HEK293 (cell line): ENCODE measurements around the gene CSKMT.

Source experiments
- CTCF ChIA-PET: fragments of 350-600 bp; formaldehyde crosslinking; extraction: SDS; loops from one replicate; lab custom pipeline; 2021; ENCODE audit warnings: antibody characterized with exemption; lab: Yijun Ruan, JAX
- POLR2A ChIA-PET: fragments of 300-600 bp; formaldehyde crosslinking; extraction: SDS; loops from one replicate; lab custom pipeline; 2020; ENCODE audit warnings: antibody characterized with exemption, inconsistent platforms; lab: Yijun Ruan, JAX
- H3K27ac ChIP-seq: fragments of 200-500 bp; sonication (Bioruptor generic); 2 replicates; pipeline ENCODE4 v1.5.1; 2014; ENCODE audit warnings: low read depth, low read length, control low read depth, inconsistent platforms; ENCODE audit errors: extremely low read depth
- H3K36me3 ChIP-seq, 2 experiments: fragments of 200-500 bp in 1 of 2; sonication (Bioruptor generic) in 1 of 2; 1 replicate in 1 of 2; 2 replicates in 1 of 2; pipeline ENCODE4 v1.5.1; 2014 to 2017; ENCODE audit warnings: inconsistent platforms in 2 of 2, low read length in 2 of 2; ENCODE audit not compliant: control insufficient read depth in 2 of 2, insufficient read depth in 1 of 2
- H3K4me1 ChIP-seq: fragments of 200-500 bp; sonication (Bioruptor generic); 2 replicates; pipeline ENCODE4 v1.5.1; 2014; ENCODE audit warnings: mild to moderate bottlenecking, low read length, inconsistent platforms; ENCODE audit not compliant: control insufficient read depth, insufficient read depth
- H3K4me3 ChIP-seq: 2 replicates; pipeline ENCODE4 v1.5.1; 2011; ENCODE audit warnings: low read depth, mild to moderate bottlenecking, control low read depth, low read length, moderate library complexity
- H3K9me3 ChIP-seq: fragments of 200-500 bp; sonication (Bioruptor generic); 2 replicates; pipeline ENCODE4 v1.5.1; 2014; ENCODE audit warnings: low read depth, low read length, inconsistent platforms; ENCODE audit not compliant: control insufficient read depth, insufficient read depth
- GFI1B ChIP-seq: fragments of 450-650 bp; formaldehyde crosslinking; IDR thresholded peaks from 2 replicates; pipeline ENCODE4 v1.5.1; 2016; ENCODE audit warnings: missing biosample characterization, missing genetic modification characterization
- PRDM1 ChIP-seq: fragments of 450-650 bp; formaldehyde crosslinking; IDR thresholded peaks from 2 replicates; pipeline ENCODE4; 2016; ENCODE audit warnings: missing biosample characterization, missing genetic modification characterization
- ZNF112 ChIP-seq: fragments of 450-650 bp; formaldehyde crosslinking; IDR thresholded peaks from 2 replicates; pipeline ENCODE4 v1.5.0; 2017; ENCODE audit warnings: missing biosample characterization, missing genetic modification characterization
- ZNF350 ChIP-seq: fragments of 450-650 bp; formaldehyde crosslinking; IDR thresholded peaks from 2 replicates; pipeline ENCODE4 v1.5.0; 2017; ENCODE audit warnings: missing biosample characterization, mild to moderate bottlenecking, missing genetic modification characterization
- ZNF600 ChIP-seq: fragments of 450-650 bp; formaldehyde crosslinking; IDR thresholded peaks from 2 replicates; pipeline ENCODE4 v1.5.1; 2016; ENCODE audit warnings: missing biosample characterization, missing genetic modification characterization
- ZNF701 ChIP-seq: fragments of 450-650 bp; formaldehyde crosslinking; IDR thresholded peaks from 2 replicates; pipeline ENCODE4 v1.5.1; 2016; ENCODE audit warnings: missing biosample characterization, missing genetic modification characterization
- ZSCAN16 ChIP-seq: fragments of 450-650 bp; formaldehyde crosslinking; IDR thresholded peaks from 2 replicates; pipeline ENCODE4 v1.5.1; 2016; ENCODE audit warnings: missing biosample characterization, missing genetic modification characterization
- TF ChIP-seq, protein P1 (sequence below): fragments of 450-650 bp; formaldehyde crosslinking; IDR thresholded peaks from 2 replicates; pipeline ENCODE4 v1.5.1; 2016; ENCODE audit warnings: missing biosample characterization, missing genetic modification characterization, borderline replicate concordance
- TF ChIP-seq, protein P2 (sequence below): fragments of 450-650 bp; formaldehyde crosslinking; IDR thresholded peaks from 2 replicates; pipeline ENCODE4 v1.5.1; 2016; ENCODE audit warnings: missing biosample characterization, missing genetic modification characterization
- TF ChIP-seq, protein P3 (sequence below): fragments of 450-650 bp; formaldehyde crosslinking; IDR thresholded peaks from 2 replicates; pipeline ENCODE4 v1.5.1; 2016; ENCODE audit warnings: missing biosample characterization, missing genetic modification characterization
- TF ChIP-seq, protein P4 (sequence below): fragments of 450-650 bp; formaldehyde crosslinking; IDR thresholded peaks from 2 replicates; pipeline ENCODE4 v1.5.1; 2016; ENCODE audit warnings: missing biosample characterization, missing genetic modification characterization
- TF ChIP-seq, protein P5 (sequence below): fragments of 450-650 bp; formaldehyde crosslinking; IDR thresholded peaks from 2 replicates; pipeline ENCODE4 v1.5.1; 2016; ENCODE audit warnings: missing biosample characterization, missing genetic modification characterization

Gene CSKMT

DNA sequence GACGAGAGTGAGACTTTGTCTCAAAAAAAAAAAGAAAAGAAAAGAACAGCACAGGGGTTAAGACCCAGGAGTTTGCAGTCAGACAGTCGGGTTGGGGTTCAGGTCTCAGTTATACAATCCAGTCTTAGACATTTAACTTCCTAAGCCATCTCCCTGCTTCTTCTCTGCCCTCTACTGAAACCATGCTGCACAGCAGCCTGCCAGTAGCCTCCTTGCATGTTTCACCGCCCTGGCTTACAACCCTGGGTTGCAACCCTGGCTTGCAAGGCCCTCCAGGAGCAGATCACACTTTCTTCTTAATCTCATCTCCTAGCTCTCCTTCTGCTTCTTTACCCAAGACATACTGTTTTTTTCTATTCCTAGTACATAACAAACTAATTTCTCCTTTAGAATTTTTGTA lies 37.4 kb upstream of the CSKMT start:
- CTCF ChIA-PET = interaction anchor here (1.2 kb wide), 1 partner anchor 16 kb away, joined by 6 read pairs; no protein-coding TSS in a partner anchor
- H3K9me3 ChIP-seq = no peaks in the 10 kb centered on the region
- H3K4me1 ChIP-seq = no peaks in the 10 kb centered on the region
- H3K4me3 ChIP-seq = no peak overlapping the region
- TF ChIP-seq ZNF112 (no peak), ZNF350 (no peak), ZNF600 (no peak)
- TF ChIP-seq, protein P1, sequence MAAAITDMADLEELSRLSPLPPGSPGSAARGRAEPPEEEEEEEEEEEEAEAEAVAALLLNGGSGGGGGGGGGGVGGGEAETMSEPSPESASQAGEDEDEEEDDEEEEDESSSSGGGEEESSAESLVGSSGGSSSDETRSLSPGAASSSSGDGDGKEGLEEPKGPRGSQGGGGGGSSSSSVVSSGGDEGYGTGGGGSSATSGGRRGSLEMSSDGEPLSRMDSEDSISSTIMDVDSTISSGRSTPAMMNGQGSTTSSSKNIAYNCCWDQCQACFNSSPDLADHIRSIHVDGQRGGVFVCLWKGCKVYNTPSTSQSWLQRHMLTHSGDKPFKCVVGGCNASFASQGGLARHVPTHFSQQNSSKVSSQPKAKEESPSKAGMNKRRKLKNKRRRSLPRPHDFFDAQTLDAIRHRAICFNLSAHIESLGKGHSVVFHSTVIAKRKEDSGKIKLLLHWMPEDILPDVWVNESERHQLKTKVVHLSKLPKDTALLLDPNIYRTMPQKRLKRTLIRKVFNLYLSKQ (tag by site-specific recombination) = no peak
- TF ChIP-seq, protein P2, sequence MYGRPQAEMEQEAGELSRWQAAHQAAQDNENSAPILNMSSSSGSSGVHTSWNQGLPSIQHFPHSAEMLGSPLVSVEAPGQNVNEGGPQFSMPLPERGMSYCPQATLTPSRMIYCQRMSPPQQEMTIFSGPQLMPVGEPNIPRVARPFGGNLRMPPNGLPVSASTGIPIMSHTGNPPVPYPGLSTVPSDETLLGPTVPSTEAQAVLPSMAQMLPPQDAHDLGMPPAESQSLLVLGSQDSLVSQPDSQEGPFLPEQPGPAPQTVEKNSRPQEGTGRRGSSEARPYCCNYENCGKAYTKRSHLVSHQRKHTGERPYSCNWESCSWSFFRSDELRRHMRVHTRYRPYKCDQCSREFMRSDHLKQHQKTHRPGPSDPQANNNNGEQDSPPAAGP (tag by site-specific recombination) = no peak
- TF ChIP-seq, protein P3, sequence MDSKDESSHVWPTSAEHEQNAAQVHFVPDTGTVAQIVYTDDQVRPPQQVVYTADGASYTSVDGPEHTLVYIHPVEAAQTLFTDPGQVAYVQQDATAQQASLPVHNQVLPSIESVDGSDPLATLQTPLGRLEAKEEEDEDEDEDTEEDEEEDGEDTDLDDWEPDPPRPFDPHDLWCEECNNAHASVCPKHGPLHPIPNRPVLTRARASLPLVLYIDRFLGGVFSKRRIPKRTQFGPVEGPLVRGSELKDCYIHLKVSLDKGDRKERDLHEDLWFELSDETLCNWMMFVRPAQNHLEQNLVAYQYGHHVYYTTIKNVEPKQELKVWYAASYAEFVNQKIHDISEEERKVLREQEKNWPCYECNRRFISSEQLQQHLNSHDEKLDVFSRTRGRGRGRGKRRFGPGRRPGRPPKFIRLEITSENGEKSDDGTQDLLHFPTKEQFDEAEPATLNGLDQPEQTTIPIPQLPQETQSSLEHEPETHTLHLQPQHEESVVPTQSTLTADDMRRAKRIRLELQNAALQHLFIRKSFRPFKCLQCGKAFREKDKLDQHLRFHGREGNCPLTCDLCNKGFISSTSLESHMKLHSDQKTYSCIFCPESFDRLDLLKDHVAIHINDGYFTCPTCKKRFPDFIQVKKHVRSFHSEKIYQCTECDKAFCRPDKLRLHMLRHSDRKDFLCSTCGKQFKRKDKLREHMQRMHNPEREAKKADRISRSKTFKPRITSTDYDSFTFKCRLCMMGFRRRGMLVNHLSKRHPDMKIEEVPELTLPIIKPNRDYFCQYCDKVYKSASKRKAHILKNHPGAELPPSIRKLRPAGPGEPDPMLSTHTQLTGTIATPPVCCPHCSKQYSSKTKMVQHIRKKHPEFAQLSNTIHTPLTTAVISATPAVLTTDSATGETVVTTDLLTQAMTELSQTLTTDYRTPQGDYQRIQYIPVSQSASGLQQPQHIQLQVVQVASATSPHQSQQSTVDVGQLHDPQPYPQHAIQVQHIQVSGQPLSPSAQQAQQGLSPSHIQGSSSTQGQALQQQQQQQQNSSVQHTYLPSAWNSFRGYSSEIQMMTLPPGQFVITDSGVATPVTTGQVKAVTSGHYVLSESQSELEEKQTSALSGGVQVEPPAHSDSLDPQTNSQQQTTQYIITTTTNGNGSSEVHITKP (tag by site-specific recombination) = no peak
- TF ChIP-seq, protein P4, sequence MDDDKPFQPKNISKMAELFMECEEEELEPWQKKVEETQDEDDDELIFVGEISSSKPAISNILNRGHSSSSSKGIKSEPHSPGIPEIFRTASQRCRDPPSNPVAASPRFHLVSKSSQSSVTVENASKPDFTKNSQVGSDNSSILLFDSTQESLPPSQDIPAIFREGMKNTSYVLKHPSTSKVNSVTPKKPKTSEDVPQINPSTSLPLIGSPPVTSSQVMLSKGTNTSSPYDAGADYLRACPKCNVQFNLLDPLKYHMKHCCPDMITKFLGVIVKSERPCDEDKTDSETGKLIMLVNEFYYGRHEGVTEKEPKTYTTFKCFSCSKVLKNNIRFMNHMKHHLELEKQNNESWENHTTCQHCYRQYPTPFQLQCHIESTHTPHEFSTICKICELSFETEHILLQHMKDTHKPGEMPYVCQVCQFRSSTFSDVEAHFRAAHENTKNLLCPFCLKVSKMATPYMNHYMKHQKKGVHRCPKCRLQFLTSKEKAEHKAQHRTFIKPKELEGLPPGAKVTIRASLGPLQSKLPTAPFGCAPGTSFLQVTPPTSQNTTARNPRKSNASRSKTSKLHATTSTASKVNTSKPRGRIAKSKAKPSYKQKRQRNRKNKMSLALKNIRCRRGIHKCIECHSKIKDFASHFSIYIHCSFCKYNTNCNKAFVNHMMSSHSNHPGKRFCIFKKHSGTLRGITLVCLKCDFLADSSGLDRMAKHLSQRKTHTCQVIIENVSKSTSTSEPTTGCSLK (tag by site-specific recombination) = no peak
- H3K27ac ChIP-seq = no peak overlapping the region
- POLR2A ChIA-PET = interaction anchor here (0.6 to 1.2 kb wide), 2 partner anchors 28 to 37 kb away, joined by 5 read pairs; partner anchors contain the start of gene TUT1
- peaks cover 19 to 81% of the 10 kb centered on the region in 2 experiments for H3K36me3 ChIP-seq

DNA sequence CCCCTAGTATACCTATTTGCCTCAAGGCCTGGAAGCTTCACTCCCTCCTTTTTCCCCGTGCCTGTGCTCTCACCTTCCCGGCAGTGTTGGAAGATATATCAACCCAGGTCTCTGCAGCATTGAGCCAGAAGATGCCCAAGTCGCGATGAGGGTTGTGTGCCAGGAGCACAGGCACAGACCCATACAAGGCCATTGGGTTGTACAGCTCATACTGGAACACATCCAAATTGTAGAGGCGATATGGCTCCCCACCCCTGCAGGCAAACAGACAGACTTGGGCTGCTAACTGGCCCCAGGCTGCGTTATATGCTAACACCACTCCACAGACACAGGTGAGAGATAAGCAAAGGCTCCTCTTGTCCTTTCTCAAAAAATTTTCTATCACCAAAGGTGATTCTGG lies 32.6 kb upstream of the CSKMT start:
- H3K9me3 ChIP-seq = no peaks in the 10 kb centered on the region
- H3K36me3 ChIP-seq = peaks cover 43 to 95% of the 10 kb centered on the region in 2 experiments
- no peak overlapping the region for H3K27ac ChIP-seq
- CTCF ChIA-PET = interaction anchor here (0.6 to 0.7 kb wide), 2 partner anchors 41 to 247 kb away, joined by 3 read pairs; no protein-coding TSS in a partner anchor
- POLR2A ChIA-PET = interaction anchor here (0.6 to 1.6 kb wide), 2 partner anchors 40 to 233 kb away, joined by 3 to 6 read pairs; partner anchors contain the start of gene LBHD1
- no peaks in the 10 kb centered on the region for H3K4me1 ChIP-seq
- no peak overlapping the region for H3K4me3 ChIP-seq
- TF ChIP-seq ZNF701 (tag by site-specific recombination) (no peak), ZSCAN16 (tag by site-specific recombination) (no peak), PRDM1 (tag by site-specific recombination) (no peak), GFI1B (tag by site-specific recombination) (no peak)
- TF ChIP-seq, protein P3 (tag by site-specific recombination) = no peak
- TF ChIP-seq, protein P5, sequence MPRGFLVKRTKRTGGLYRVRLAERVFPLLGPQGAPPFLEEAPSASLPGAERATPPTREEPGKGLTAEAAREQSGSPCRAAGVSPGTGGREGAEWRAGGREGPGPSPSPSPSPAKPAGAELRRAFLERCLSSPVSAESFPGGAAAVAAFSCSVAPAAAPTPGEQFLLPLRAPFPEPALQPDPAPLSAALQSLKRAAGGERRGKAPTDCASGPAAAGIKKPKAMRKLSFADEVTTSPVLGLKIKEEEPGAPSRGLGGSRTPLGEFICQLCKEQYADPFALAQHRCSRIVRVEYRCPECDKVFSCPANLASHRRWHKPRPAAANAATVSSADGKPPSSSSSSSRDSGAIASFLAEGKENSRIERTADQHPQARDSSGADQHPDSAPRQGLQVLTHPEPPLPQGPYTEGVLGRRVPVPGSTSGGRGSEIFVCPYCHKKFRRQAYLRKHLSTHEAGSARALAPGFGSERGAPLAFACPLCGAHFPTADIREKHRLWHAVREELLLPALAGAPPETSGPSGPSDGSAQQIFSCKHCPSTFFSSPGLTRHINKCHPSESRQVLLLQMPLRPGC = no peak
